CD4-positive, alpha-beta T cell (primary cell): Measurements from ENCODE around the gene CCND1. TPM values are rescaled to one million over a fixed set of nuclear protein-coding genes. Genes with fewer than 3 reads are reported as not detected.

ENCODE experiments used
- ATAC-seq: fragments of 200-7000 bp; cut with Tn5 transposase; one replicate; pipeline ENCODE4 v1.10.0; 2022; ENCODE audit warnings: mild to moderate bottlenecking; ENCODE audit not compliant: poor library complexity
- CTCF ChIA-PET: fragments of 350-600 bp; sonication (Branson Sonifier 250); formaldehyde crosslinking; loops from one replicate; lab custom pipeline; 2021; ENCODE audit warnings: antibody characterized with exemption, inconsistent platforms; lab: Charles Lee
- POLR2A ChIA-PET: fragments of 350-600 bp; sonication (Branson Sonifier 250); formaldehyde crosslinking; loops from one replicate; lab custom pipeline; 2021; ENCODE audit warnings: antibody characterized with exemption, inconsistent platforms; lab: Charles Lee
- DNase-seq, 14 experiments: peaks; one replicate each; pipeline ENCODE4 v3.0.0-alpha.2; 2013 to 2020; ENCODE audit warnings: mixed read lengths in 2 of 14
- H3K27ac ChIP-seq, 2 donors: one replicate each; pipeline versions ENCODE4 v1.5.1 to v1.7.0; 2013; ENCODE audit warnings: low read length in 2 of 2, low read depth in 1 of 2, mild to moderate bottlenecking in 1 of 2
- H3K27me3 ChIP-seq, 2 experiments: 1 replicate in 1 of 2; 2 replicates in 1 of 2; pipeline versions ENCODE4 v1.6.1 to v1.7.0; 2013; ENCODE audit warnings: low read length in 2 of 2, control low read depth in 1 of 2, mild to moderate bottlenecking in 1 of 2, moderate library complexity in 1 of 2; ENCODE audit not compliant: insufficient read depth in 2 of 2, control insufficient read depth in 1 of 2
- H3K36me3 ChIP-seq: one replicate; pipeline ENCODE4 v1.6.1; 2013; ENCODE audit warnings: low read length, control low read depth; ENCODE audit not compliant: insufficient read depth
- H3K4me1 ChIP-seq: one replicate; pipeline ENCODE4 v1.6.1; 2013; ENCODE audit warnings: low read length, control low read depth; ENCODE audit not compliant: insufficient read depth
- H3K4me3 ChIP-seq: one replicate; pipeline ENCODE4 v1.5.1; 2013; ENCODE audit warnings: mild to moderate bottlenecking, low read length, moderate library complexity
- H3K9me3 ChIP-seq, 2 experiments: 1 replicate in 1 of 2; 2 replicates in 1 of 2; pipeline versions ENCODE4 v1.6.1 to v1.7.0; 2013; ENCODE audit warnings: low read length in 2 of 2, mild to moderate bottlenecking in 2 of 2, control low read depth in 1 of 2, moderate library complexity in 1 of 2; ENCODE audit not compliant: control insufficient read depth in 1 of 2, insufficient read depth in 1 of 2
- H3K27ac Mint-ChIP-seq: one replicate; pipeline ENCODE4 v1.8.0; 2020; ENCODE audit warnings: mixed read lengths
- H3K27me3 Mint-ChIP-seq: one replicate; pipeline ENCODE4 v1.8.0; 2021; ENCODE audit warnings: mixed read lengths
- H3K36me3 Mint-ChIP-seq: one replicate; pipeline ENCODE4 v1.8.0; 2021; ENCODE audit warnings: low read depth, mixed read lengths
- H3K4me1 Mint-ChIP-seq: one replicate; pipeline ENCODE4 v1.8.0; 2021; ENCODE audit warnings: low read depth, mixed read lengths
- H3K4me3 Mint-ChIP-seq: one replicate; pipeline ENCODE4 v1.8.0; 2020; ENCODE audit warnings: mild to moderate bottlenecking, mixed read lengths
- H3K9me3 Mint-ChIP-seq: one replicate; pipeline ENCODE4 v1.8.0; 2020; ENCODE audit warnings: mixed read lengths
- CTCF ChIP-seq: fragments of 200-600 bp; IDR thresholded peaks from one replicate; pipeline ENCODE4 v1.8.0; 2022; ENCODE audit warnings: antibody characterized with exemption, mild to moderate bottlenecking
- intact Hi-C, 2 experiments: fragments of 100-400 bp; cut with DNase I in 1 of 2; cut with micrococcal nuclease in 1 of 2; formaldehyde crosslinking; loops; one replicate each; pipeline versions ENCODE4 v1.15.1 to v1.9.0; 2023 to 2025; cut with DNase I, micrococcal nuclease
- polyA plus RNA-seq, 2 donors: library from polyadenylated mRNA; unstranded; fragments of 120-200 nt; gene quantifications; one replicate each; pipeline ENCODE4 v1.2.1, GENCODE V29; 2013
- total RNA-seq, 174 experiments: library from RNA in 2 of 174; stranded (reverse) in 2 of 174; gene quantifications; one replicate each; pipeline ENCODE4 v1.2.3 and lab custom pipeline; 2021 to 2026

Gene CCND1
- total RNA-seq (1 to 10 TPM; 1.7 to 2.4 TPM), total RNA-seq (lab: John Stamatoyannopoulos, UW) (0.38 to 64.3 (median 3.1) reads per million in 172 experiments)
- 0.91 TPM for polyA plus RNA-seq (2013, experiment 1 of 2)
- polyA plus RNA-seq (2013, experiment 2 of 2) = 2.4 TPM

- POLR2A ChIA-PET = interaction anchor here (3.5 kb wide), 1 partner anchor 344 kb away, joined by 21 read pairs; no protein-coding TSS in a partner anchor
- no peaks in the 10 kb centered on the region for H3K36me3 Mint-ChIP-seq
- Histone ChIP-seq H3K27me3 (peaks cover 48 to 54% of the 10 kb centered on the region in 2 experiments), H3K4me1 (peaks cover 59% of the 10 kb centered on the region), H3K9me3 (peaks cover 0 to 28% of the 10 kb centered on the region in 2 experiments), H3K27ac (no peak within 1 kb of the TSS), H3K4me3 (peak within 1 kb of the TSS; percentile 64), H3K36me3 (no peaks in the 10 kb centered on the region)
- no peak for TF ChIP-seq CTCF
- H3K4me1 Mint-ChIP-seq = peaks cover 42% of the 10 kb centered on the region
- CTCF ChIA-PET = no interaction called here
- no peaks in the 10 kb centered on the region for H3K9me3 Mint-ChIP-seq
- H3K27ac Mint-ChIP-seq = no peak within 1 kb of the TSS
- intact Hi-C loops = loop anchor here in 1 of 2 experiments (10.0 kb wide), 1 partner anchor 676 kb away; no protein-coding TSS in a partner anchor
- peak; percentile 48 for ATAC-seq
- DNase-seq = peak in 9 of 14 experiments; percentile 11 to 76 (median 35)
- peak within 1 kb of the TSS; percentile 94 for H3K4me3 Mint-ChIP-seq
- peaks cover 49% of the 10 kb centered on the region for H3K27me3 Mint-ChIP-seq
These were observed at the start of gene CCND1 for GRCh38 chr11:69640995-69641581. Gene CCND1, plus strand, starts transcription at chr11:69641156. Its CDS starts 158 bp downstream, at chr11:69641314.

GRCh38 chr11:69592986-69593650, 47.8 kb upstream of the CCND1 start:
- H3K4me3 Mint-ChIP-seq = no peak overlapping the region
- POLR2A ChIA-PET = no interaction called here

DNA sequence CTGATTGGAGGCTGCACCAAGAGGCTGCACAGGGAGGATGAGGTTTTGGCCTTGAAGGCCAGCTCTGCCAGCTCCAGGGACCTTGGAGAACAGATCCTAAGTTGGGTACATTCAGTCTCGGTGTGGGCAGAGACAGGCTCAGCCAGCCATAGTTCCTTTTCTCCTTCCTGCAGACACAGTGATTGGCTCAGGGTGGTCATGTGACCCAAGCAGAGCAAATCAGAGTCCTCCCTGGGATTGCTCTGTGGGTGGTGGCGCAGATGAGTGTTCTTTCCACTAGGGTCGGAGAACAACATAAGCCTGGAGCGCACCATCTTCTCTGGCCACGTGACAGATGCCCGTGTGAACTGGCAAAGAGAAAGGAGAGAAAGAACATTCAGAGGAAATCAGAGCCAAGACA, 47.1 kb upstream of the CCND1 start:
- intact Hi-C loops = no loop called here
- Mint-ChIP-seq H3K4me3 (no peak overlapping the region), H3K9me3 (no peaks in the 10 kb centered on the region), H3K27me3 (no peaks in the 10 kb centered on the region), H3K27ac (no peak overlapping the region), H3K4me1 (no peaks in the 10 kb centered on the region), H3K36me3 (no peaks in the 10 kb centered on the region)
- CTCF ChIA-PET = no interaction called here
- ATAC-seq (no peak), DNase-seq (no peak)
- Histone ChIP-seq H3K4me3 (no peak overlapping the region), H3K27me3 (no peaks in the 10 kb centered on the region), H3K27ac (no peak overlapping the region), H3K36me3 (no peaks in the 10 kb centered on the region), H3K9me3 (no peaks in the 10 kb centered on the region), H3K4me1 (peaks cover 3% of the 10 kb centered on the region)
- POLR2A ChIA-PET = no interaction called here
- no peak for TF ChIP-seq CTCF

More at GRCh38 chr11:69592986-69593650, 47.8 kb upstream of the CCND1 start:
- DNase-seq (no peak), ATAC-seq (no peak)
- H3K27ac Mint-ChIP-seq = no peak overlapping the region
- H3K9me3 Mint-ChIP-seq = no peaks in the 10 kb centered on the region
- H3K4me3 ChIP-seq = no peak overlapping the region
- intact Hi-C loops = no loop called here
- H3K4me1 ChIP-seq = peaks cover 2% of the 10 kb centered on the region
- H3K36me3 Mint-ChIP-seq = no peaks in the 10 kb centered on the region
- no peaks in the 10 kb centered on the region for H3K4me1 Mint-ChIP-seq
- no peaks in the 10 kb centered on the region for H3K9me3 ChIP-seq
- H3K36me3 ChIP-seq = no peaks in the 10 kb centered on the region
- no peak overlapping the region for H3K27ac ChIP-seq
- H3K27me3 ChIP-seq = no peaks in the 10 kb centered on the region
- peaks cover under 1% of the 10 kb centered on the region for H3K27me3 Mint-ChIP-seq
- TF ChIP-seq CTCF = no peak
- CTCF ChIA-PET = no interaction called here
